Measurements from ENCODE around the gene PHC3.

DNA sequence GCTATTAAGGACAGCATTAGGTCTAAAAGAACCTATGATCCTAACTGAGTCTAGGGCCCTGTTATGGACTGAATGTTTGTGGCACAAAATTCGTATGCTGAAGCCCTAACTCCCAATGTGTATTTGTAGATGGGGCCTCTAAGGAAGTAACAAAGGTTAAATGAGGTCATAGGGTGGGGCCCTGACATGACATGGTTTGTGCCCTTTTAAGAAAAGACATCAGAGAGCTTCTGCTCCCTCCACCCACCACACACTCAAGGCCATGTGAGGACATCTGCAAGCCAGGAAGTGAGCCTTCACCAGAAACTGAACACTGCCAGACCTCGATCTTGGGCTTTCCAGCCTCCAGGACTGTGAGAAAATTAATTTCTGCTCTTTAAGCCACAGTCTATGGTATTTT lies 49.2 kb downstream of the PHC3 start:
- no peak for TF ChIP-seq FOXP2 (optimal IDR thresholded peaks at IDR 0.05; ENCODE audit: borderline replicate concordance, extremely low read depth, extremely low read length, insufficient read depth)
- TF ChIP-seq, protein P1, sequence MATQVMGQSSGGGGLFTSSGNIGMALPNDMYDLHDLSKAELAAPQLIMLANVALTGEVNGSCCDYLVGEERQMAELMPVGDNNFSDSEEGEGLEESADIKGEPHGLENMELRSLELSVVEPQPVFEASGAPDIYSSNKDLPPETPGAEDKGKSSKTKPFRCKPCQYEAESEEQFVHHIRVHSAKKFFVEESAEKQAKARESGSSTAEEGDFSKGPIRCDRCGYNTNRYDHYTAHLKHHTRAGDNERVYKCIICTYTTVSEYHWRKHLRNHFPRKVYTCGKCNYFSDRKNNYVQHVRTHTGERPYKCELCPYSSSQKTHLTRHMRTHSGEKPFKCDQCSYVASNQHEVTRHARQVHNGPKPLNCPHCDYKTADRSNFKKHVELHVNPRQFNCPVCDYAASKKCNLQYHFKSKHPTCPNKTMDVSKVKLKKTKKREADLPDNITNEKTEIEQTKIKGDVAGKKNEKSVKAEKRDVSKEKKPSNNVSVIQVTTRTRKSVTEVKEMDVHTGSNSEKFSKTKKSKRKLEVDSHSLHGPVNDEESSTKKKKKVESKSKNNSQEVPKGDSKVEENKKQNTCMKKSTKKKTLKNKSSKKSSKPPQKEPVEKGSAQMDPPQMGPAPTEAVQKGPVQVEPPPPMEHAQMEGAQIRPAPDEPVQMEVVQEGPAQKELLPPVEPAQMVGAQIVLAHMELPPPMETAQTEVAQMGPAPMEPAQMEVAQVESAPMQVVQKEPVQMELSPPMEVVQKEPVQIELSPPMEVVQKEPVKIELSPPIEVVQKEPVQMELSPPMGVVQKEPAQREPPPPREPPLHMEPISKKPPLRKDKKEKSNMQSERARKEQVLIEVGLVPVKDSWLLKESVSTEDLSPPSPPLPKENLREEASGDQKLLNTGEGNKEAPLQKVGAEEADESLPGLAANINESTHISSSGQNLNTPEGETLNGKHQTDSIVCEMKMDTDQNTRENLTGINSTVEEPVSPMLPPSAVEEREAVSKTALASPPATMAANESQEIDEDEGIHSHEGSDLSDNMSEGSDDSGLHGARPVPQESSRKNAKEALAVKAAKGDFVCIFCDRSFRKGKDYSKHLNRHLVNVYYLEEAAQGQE (IDR thresholded peaks at IDR 0.05; ENCODE audit: insufficient read depth in 1 of 2, low read depth in 2 of 2, low read length in 2 of 2) = no peak
